NCI-H2107 treated with DMSO at 0.1 percent for 48 hours (cell line): ENCODE measurements around the gene C4orf51.
A peak's percentile ranks its signal among the peaks of the same experiment; 100 is the strongest.
"Not testable (repeated sequence)": the region's sequence is repeated elsewhere in the genome, so short reads cannot be mapped to it uniquely, and the experiment has no call there.

ENCODE experiments used
- DNase-seq: peaks from one replicate; lab custom pipeline; 2025; ENCODE audit not compliant: unreplicated experiment; lab: John Stamatoyannopoulos, UW

C4orf51 gene

GRCh38 chr4:145679991-145680455 lies at the start of gene C4orf51:
TSS of gene C4orf51 (plus strand) at chr4:145680146. CDS start at chr4:145680204, 58 bp downstream.
- DNase-seq, result peak; percentile 42

- DNase-seq, result no peak
Measured at GRCh38 chr4:145635117-145635516, 44.8 kb upstream of the C4orf51 start.

- DNase-seq, result no peak
Measured at GRCh38 chr4:145635630-145636029, 44.3 kb upstream of the C4orf51 start.

- DNase-seq, result no peak
Measured at GRCh38 chr4:145639186-145639698, 40.7 kb upstream of the C4orf51 start.

GRCh38 chr4:145640236-145640635 lies 39.7 kb upstream of the C4orf51 start:
- not testable (repeated sequence) for DNase-seq

GRCh38 chr4:145643295-145643694 lies 36.7 kb upstream of the C4orf51 start:
- no peak for DNase-seq

GRCh38 chr4:145644699-145645098 lies 35.2 kb upstream of the C4orf51 start:
- DNase-seq, result no peak

GRCh38 chr4:145656156-145656555 lies 23.8 kb upstream of the C4orf51 start:
- DNase-seq, result no peak

- DNase-seq, result no peak
Measured at GRCh38 chr4:145660064-145660463, 19.9 kb upstream of the C4orf51 start.

GRCh38 chr4:145663194-145663593 lies 16.8 kb upstream of the C4orf51 start:
- DNase-seq, result no peak

GRCh38 chr4:145665773-145666172 lies 14.2 kb upstream of the C4orf51 start:
- DNase-seq, result no peak

GRCh38 chr4:145670422-145670821 lies 9.5 kb upstream of the C4orf51 start:
- DNase-seq, result no peak

GRCh38 chr4:145679520-145679919 lies 426 bp upstream of the C4orf51 start:
- peak; percentile 93 for DNase-seq

GRCh38 chr4:145680902-145681301 lies 956 bp downstream of the C4orf51 start:
- no peak for DNase-seq

- no peak for DNase-seq
Measured at GRCh38 chr4:145681518-145681917, 1.6 kb downstream of the C4orf51 start.

GRCh38 chr4:145681956-145682355 lies 2.0 kb downstream of the C4orf51 start:
- DNase-seq, result no peak

GRCh38 chr4:145686991-145687390 lies 7.0 kb downstream of the C4orf51 start:
- DNase-seq, result no peak

- DNase-seq, result no peak
Measured at GRCh38 chr4:145690610-145691009, 10.7 kb downstream of the C4orf51 start.

GRCh38 chr4:145691416-145691815 lies 11.5 kb downstream of the C4orf51 start:
- DNase-seq, result not testable (repeated sequence)

- no peak for DNase-seq
Measured at GRCh38 chr4:145694929-145695328, 15.0 kb downstream of the C4orf51 start.

- DNase-seq, result no peak
Measured at GRCh38 chr4:145697332-145697731, 17.4 kb downstream of the C4orf51 start.

GRCh38 chr4:145698507-145698906 lies 18.6 kb downstream of the C4orf51 start:
- no peak for DNase-seq

GRCh38 chr4:145703850-145704497 lies 24.0 kb downstream of the C4orf51 start:
- no peak for DNase-seq
